DOHH2 (cell line): ENCODE data around the gene MUC20.

Experiments used
- H3F3A ChIP-seq: fragments of 200-600 bp; sonication (generic), shearing (Covaris generic); 2 replicates; pipeline ENCODE4 v1.6.0; 2016; ENCODE audit warnings: antibody characterized with exemption, mild to moderate bottlenecking; ENCODE audit not compliant: control insufficient read depth, insufficient read depth
- H3K27ac ChIP-seq: fragments of 200-600 bp; sonication (generic); 2 replicates; pipeline ENCODE4 v1.5.1; 2014; ENCODE audit warnings: low read depth, mild to moderate bottlenecking, low read length, moderate library complexity
- H3K27me3 ChIP-seq: fragments of 200-600 bp; sonication (generic); 2 replicates; pipeline ENCODE4 v1.6.1; 2014; ENCODE audit warnings: mild to moderate bottlenecking, low read length, mixed read lengths; ENCODE audit not compliant: control insufficient read depth
- H3K36me3 ChIP-seq: fragments of 200-600 bp; sonication (generic); 2 replicates; pipeline ENCODE4 v1.6.1; 2014; ENCODE audit warnings: mild to moderate bottlenecking, low read length, moderate library complexity, mixed read lengths; ENCODE audit not compliant: control insufficient read depth
- H3K4me1 ChIP-seq: fragments of 200-600 bp; sonication (generic); 2 replicates; pipeline ENCODE4 v1.6.1; 2014; ENCODE audit warnings: mild to moderate bottlenecking, low read length, mixed read lengths; ENCODE audit not compliant: control insufficient read depth
- H3K4me2 ChIP-seq: fragments of 200-600 bp; sonication (generic); 2 replicates; pipeline ENCODE4 v1.6.0; 2014; ENCODE audit warnings: mild to moderate bottlenecking, low read length, moderate library complexity
- H3K4me3 ChIP-seq: fragments of 200-600 bp; sonication (generic); 2 replicates; pipeline ENCODE4 v1.5.1; 2014; ENCODE audit warnings: mild to moderate bottlenecking, low read length, mixed read lengths
- H3K79me2 ChIP-seq: fragments of 200-600 bp; sonication (generic); 2 replicates; pipeline ENCODE4 v1.6.1; 2014; ENCODE audit warnings: mild to moderate bottlenecking, low read length, mixed read lengths; ENCODE audit not compliant: control insufficient read depth
- H3K9me2 ChIP-seq: fragments of 200-600 bp; sonication (generic); replicated peaks from 2 replicates; pipeline ENCODE4 v1.6.1; 2014; ENCODE audit warnings: mild to moderate bottlenecking, low read length, mixed read lengths; ENCODE audit not compliant: control insufficient read depth
- H3K9me3 ChIP-seq: fragments of 200-600 bp; sonication (generic); 2 replicates; pipeline ENCODE4 v1.6.1; 2014; ENCODE audit warnings: antibody characterized with exemption, low read length, mixed read lengths; ENCODE audit not compliant: control insufficient read depth, insufficient read depth
- H4K20me1 ChIP-seq: fragments of 200-600 bp; sonication (generic); 2 replicates; pipeline ENCODE4 v1.6.0; 2014; ENCODE audit warnings: low read depth, mild to moderate bottlenecking, antibody characterized with exemption, low read length, moderate library complexity; ENCODE audit not compliant: control insufficient read depth, insufficient read depth
- EZH2phosphoT487 ChIP-seq: fragments of 200-600 bp; sonication (generic); IDR thresholded peaks from 2 replicates; pipeline ENCODE4 v1.6.1; 2017; ENCODE audit warnings: borderline replicate concordance, mild to moderate bottlenecking, antibody characterized with exemption, low read length, moderate library complexity, mixed read lengths
- TF ChIP-seq, protein P1 (sequence below): fragments of 200-600 bp; sonication (generic); IDR thresholded peaks from one replicate; pipeline ENCODE4 v1.5.1; 2014; ENCODE audit warnings: antibody characterized with exemption, mild to moderate bottlenecking, low read depth, low read length; ENCODE audit not compliant: poor library complexity, severe bottlenecking

The MUC20 gene

DNA sequence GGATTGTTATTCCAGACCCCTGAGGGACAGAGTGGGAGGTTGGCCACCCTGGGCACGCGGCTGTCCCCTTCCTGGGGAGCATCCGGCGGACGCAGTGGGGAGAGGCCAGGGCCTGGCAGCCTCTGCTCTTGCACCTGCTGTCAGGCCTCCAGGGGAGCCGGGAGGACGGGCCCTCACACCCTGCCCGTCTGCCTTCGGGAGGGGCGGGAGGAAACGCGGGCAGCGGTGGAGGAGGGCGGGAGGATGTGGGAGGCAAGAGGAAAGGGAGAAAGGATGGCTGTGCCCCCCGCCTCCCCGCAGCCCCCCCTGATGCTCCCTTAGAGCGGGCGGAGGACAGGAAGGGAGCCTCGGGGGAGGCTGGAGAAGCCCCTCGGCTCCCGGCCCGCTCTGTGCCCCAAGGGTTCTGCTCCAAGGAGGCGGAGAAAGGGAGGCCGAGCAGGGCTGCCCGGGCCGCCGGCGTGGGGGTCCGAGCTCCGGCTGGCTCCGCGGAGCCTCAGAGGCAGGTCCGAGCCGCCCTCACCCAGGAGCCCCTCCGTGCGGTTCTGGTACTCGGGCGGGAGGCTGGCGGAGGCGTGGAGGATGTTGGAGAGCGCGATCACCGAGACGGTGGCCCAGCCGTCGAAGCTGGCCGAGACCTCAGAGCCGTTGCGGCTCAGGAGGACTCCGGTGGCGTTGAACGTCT is 40.9 kb downstream of the MUC20 start:
- H3K27me3 ChIP-seq: no peaks in the 10 kb centered on the region
- H3K4me2 ChIP-seq: no peak overlapping the region
- H3K4me1 ChIP-seq: no peaks in the 10 kb centered on the region
- no peaks in the 10 kb centered on the region for H4K20me1 ChIP-seq
- H3K9me3 ChIP-seq: no peaks in the 10 kb centered on the region; the same call in 1 of the 2 replicates
- no peaks in the 10 kb centered on the region for H3K79me2 ChIP-seq
- no peaks in the 10 kb centered on the region for H3K36me3 ChIP-seq
- H3K27ac ChIP-seq: no peak overlapping the region
- H3K4me3 ChIP-seq: no peak overlapping the region
- TF ChIP-seq EZH2phosphoT487: no peak
- TF ChIP-seq, protein P1, sequence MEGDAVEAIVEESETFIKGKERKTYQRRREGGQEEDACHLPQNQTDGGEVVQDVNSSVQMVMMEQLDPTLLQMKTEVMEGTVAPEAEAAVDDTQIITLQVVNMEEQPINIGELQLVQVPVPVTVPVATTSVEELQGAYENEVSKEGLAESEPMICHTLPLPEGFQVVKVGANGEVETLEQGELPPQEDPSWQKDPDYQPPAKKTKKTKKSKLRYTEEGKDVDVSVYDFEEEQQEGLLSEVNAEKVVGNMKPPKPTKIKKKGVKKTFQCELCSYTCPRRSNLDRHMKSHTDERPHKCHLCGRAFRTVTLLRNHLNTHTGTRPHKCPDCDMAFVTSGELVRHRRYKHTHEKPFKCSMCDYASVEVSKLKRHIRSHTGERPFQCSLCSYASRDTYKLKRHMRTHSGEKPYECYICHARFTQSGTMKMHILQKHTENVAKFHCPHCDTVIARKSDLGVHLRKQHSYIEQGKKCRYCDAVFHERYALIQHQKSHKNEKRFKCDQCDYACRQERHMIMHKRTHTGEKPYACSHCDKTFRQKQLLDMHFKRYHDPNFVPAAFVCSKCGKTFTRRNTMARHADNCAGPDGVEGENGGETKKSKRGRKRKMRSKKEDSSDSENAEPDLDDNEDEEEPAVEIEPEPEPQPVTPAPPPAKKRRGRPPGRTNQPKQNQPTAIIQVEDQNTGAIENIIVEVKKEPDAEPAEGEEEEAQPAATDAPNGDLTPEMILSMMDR: no peak
- no peaks in the 10 kb centered on the region for H3F3A ChIP-seq
- no peaks in the 10 kb centered on the region for H3K9me2 ChIP-seq

DNA sequence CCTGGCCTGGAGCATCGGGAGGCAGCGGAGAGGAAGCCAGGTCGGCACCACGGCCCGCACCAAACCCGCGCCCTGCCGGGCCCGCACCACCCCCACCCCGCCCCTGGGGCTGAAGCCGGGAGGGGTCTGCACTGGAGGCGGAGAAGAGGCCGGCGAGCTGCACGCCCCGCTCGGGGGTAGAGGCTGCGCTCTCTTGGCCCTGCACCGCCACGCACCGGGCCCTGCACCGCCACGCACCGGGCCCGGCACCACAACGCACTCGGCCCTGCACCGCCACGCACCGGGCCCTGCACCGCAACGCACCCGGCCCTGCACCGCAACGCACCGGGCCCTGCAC is 41.4 kb downstream of the MUC20 start:
- H3K4me2 ChIP-seq: no peak overlapping the region
- H4K20me1 ChIP-seq: no peaks in the 10 kb centered on the region
- no peaks in the 10 kb centered on the region for H3K36me3 ChIP-seq
- no peak for TF ChIP-seq EZH2phosphoT487
- TF ChIP-seq, protein P1: no peak
- no peaks in the 10 kb centered on the region for H3K9me2 ChIP-seq
- no peaks in the 10 kb centered on the region for H3K79me2 ChIP-seq
- H3F3A ChIP-seq: no peaks in the 10 kb centered on the region
- no peak overlapping the region for H3K27ac ChIP-seq
- H3K4me3 ChIP-seq: no peak overlapping the region
- no peaks in the 10 kb centered on the region; the same call in 1 of the 2 replicates for H3K9me3 ChIP-seq
- no peaks in the 10 kb centered on the region for H3K4me1 ChIP-seq
- no peaks in the 10 kb centered on the region for H3K27me3 ChIP-seq

DNA sequence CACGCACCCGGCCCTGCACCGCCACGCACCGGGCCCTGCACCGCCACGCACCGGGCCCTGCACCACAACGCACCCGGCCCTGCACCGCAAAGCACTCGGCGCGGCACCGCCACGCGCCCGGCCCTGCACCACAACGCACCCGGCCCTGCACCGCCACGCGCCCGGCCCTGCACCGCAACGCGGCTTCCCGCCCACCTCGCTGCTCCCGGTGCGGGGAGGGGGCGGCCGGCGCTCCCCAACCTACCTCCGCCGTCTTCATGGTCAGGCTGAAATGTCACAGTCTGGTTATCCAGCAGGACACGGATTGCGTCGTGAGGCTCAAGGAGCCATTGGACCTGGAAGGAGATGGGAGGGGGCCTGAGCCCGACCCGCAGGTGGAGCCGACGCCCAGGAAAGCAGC is 41.8 kb downstream of the MUC20 start:
- H3K27ac ChIP-seq: no peak overlapping the region
- H3K9me2 ChIP-seq: no peaks in the 10 kb centered on the region
- no peaks in the 10 kb centered on the region for H3K27me3 ChIP-seq
- no peaks in the 10 kb centered on the region for H3F3A ChIP-seq
- H3K79me2 ChIP-seq: no peaks in the 10 kb centered on the region
- no peaks in the 10 kb centered on the region for H3K36me3 ChIP-seq
- no peaks in the 10 kb centered on the region for H4K20me1 ChIP-seq
- TF ChIP-seq, protein P1: no peak
- no peak for TF ChIP-seq EZH2phosphoT487
- no peaks in the 10 kb centered on the region for H3K4me1 ChIP-seq
- H3K9me3 ChIP-seq: no peaks in the 10 kb centered on the region; the same call in 1 of the 2 replicates
- H3K4me2 ChIP-seq: no peak overlapping the region
- no peak overlapping the region for H3K4me3 ChIP-seq
